Pancreas (tissue), 10 donors: ENCODE data around the gene STIP1. TPM values are rescaled to one million over a fixed set of nuclear protein-coding genes. Genes with fewer than 3 reads are reported as not detected.

Source experiments
- ATAC-seq, 4 donors: fragments of 200-7000 bp; cut with Tn5 transposase; one replicate each; pipeline versions ENCODE4 v1.8.0 to v1.9.1; 2020; ENCODE audit warnings: mild to moderate bottlenecking in 4 of 4, moderate library complexity in 4 of 4
- DNase-seq, 6 donors: peaks; one replicate each; pipeline ENCODE4 v3.0.0-alpha.2; 2020
- FAIRE-seq: peaks from 2 replicates; lab custom pipeline; 2012; peaks lifted over from hg19 to GRCh38; lab: Jason Lieb, UNC
- H3K27ac ChIP-seq, 4 donors: fragments of 200-600 bp; sonication (generic); 1 replicate in 3 of 4; 2 replicates in 1 of 4; pipeline versions ENCODE4 v1.5.0 to v1.8.0; 2020
- H3K27me3 ChIP-seq, 4 donors: fragments of 200-600 bp; one replicate each; pipeline ENCODE4 v1.8.0; 2021
- H3K36me3 ChIP-seq, 3 donors: fragments of 200-600 bp; sonication (generic) in 1 of 3; one replicate each; pipeline versions ENCODE4 v1.5.0 to v1.8.0; 2020 to 2021
- H3K4me1 ChIP-seq, 3 donors: fragments of 200-600 bp; one replicate each; pipeline ENCODE4 v1.8.0; 2021
- H3K4me3 ChIP-seq, 4 donors: fragments of 200-600 bp; sonication (generic) in 2 of 4; one replicate each; pipeline versions ENCODE4 v1.5.0 to v1.8.0; 2020 to 2021
- H3K9me3 ChIP-seq, 4 donors: fragments of 200-600 bp; one replicate each; pipeline ENCODE4 v1.8.0; 2021
- WGBS, 2 donors: extraction: QIAGEN DNeasy Blood & Tissue Kit; methylation state at CpG; one replicate each; pipeline ENCODE4 v1.1.7; 2013; 5-methylcytosine and 5-hydroxymethylcytosine counted together
- intact Hi-C, 3 donors: fragments of 100-400 bp; cut with DNase I; formaldehyde crosslinking; loops; one replicate each; pipeline versions ENCODE4 v1.11.1 to v1.14.2; 2022
- polyA plus RNA-seq, 2 donors: library from polyadenylated mRNA; stranded (reverse); fragments of 200-250 nt; gene quantifications; one replicate each; pipeline ENCODE4 v1.2.3, GENCODE V29; 2013
- total RNA-seq, 6 donors: library from RNA; stranded (reverse); fragmentation: NEBNext Ultra II Directional in 4 of 6; extraction: Animal tissue kit (Norgen Biotek cat#: 25700) in 4 of 6; gene quantifications; one replicate each; pipeline versions ENCODE4 v1.2.1 to v1.2.4, GENCODE V29; 2021 to 2023
- TF ChIP-seq, protein P1 (sequence below), 4 donors: fragments of 200-600 bp; sonication (generic) in 3 of 4; IDR thresholded peaks; one replicate each; pipeline versions ENCODE4 v1.5.0 to v1.8.0; 2021; ENCODE audit warnings: antibody characterized with exemption in 4 of 4
- donor health status: healthy with polysubstance abuse.
- donor health status: DM: no; HTN: no; CAD: no; lungs with moderate emphysema.
- donor health status: DM: no; HTN: no; CAD: no.
- donor health status: control.
- donor health status: control.
- donor health status: Bipolar disorder and iron deficiency.
- donor health status: DM: yes; HTN: yes; CAD: no.
- donor health status: DM: no; HTN: no; CAD: no.
- donor health status: DM: no; HTN: no; CAD: no.
- donor health status: DM: yes; HTN: yes; CAD: no.

The STIP1 gene
- total and polyA plus RNA-seq, 8 donors, result 23.7 to 73.0 (median 37.8) TPM

DNA sequence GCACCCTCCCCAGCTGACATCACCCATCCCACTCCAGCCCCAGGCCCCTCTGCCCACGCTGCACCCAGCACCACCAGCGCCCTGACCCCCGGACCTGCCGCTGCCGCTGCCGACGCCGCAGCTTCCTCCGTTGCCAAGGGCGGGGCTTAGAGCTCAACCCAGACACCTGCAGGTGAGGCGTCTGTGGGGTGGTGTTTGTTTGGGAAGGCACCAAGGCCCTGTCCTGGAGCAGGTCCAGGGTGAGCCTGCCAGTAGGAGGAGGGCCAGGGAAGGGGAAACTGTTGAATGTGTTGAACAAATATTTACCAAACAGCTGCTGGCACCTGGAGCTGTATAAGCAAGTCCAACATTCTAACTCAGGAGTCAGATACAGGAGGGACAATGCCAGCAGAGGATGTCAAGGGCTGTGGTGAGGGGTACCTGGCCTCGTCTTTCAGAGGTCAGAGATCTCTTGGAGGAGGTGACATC, 51.5 kb downstream of the STIP1 start:
- intact Hi-C loops, result no loop called here
- 21 to 22% methylated on average over 12 of the region's 12 CpGs for WGBS, 2 donors
- TF ChIP-seq, protein P1, sequence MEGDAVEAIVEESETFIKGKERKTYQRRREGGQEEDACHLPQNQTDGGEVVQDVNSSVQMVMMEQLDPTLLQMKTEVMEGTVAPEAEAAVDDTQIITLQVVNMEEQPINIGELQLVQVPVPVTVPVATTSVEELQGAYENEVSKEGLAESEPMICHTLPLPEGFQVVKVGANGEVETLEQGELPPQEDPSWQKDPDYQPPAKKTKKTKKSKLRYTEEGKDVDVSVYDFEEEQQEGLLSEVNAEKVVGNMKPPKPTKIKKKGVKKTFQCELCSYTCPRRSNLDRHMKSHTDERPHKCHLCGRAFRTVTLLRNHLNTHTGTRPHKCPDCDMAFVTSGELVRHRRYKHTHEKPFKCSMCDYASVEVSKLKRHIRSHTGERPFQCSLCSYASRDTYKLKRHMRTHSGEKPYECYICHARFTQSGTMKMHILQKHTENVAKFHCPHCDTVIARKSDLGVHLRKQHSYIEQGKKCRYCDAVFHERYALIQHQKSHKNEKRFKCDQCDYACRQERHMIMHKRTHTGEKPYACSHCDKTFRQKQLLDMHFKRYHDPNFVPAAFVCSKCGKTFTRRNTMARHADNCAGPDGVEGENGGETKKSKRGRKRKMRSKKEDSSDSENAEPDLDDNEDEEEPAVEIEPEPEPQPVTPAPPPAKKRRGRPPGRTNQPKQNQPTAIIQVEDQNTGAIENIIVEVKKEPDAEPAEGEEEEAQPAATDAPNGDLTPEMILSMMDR (IDR thresholded peaks at IDR 0.05), result no peak
- FAIRE-seq, result no peak
- Histone ChIP-seq H3K4me3 (peak overlapping the region in 2 of 4 donors; percentile 28 to 31), H3K9me3 (no peaks in the 10 kb centered on the region), H3K4me1 (peaks cover 29 to 45% (median 40%) of the 10 kb centered on the region in 3 donors), H3K27ac (peak overlapping the region; percentile 73 to 100 (median 97)), H3K27me3 (no peaks in the 10 kb centered on the region), H3K36me3 (no peaks in the 10 kb centered on the region)
- peak; percentile 88 to 99 (median 98) for DNase-seq
- ATAC-seq, result peak; percentile 23 to 47 (median 36)

DNA sequence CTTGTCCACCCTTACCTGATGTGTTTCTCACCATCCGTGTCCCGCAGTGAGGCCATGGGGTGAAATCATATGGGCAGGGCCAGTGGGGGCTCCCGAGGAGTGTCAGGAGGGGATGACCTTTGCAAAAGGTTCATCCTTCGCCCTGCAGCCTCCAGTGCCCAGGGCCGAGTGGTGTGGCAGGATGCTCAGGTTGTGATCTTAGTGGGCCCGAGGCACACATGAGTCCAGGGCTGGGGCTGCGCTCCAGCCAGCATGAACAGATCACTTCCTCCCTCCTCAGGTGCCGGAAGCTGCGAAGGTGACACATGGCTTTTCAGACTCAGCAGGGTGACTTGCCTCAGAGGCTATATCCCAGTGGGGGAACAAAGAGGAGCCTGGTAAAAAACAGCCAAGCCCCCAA, 52.1 kb downstream of the STIP1 start:
- peaks cover 29 to 51% (median 46%) of the 10 kb centered on the region in 3 donors for H3K4me1 ChIP-seq
- H3K27ac ChIP-seq, result peak overlapping the region; percentile 46 to 100 (median 97)
- ATAC-seq (no peak), DNase-seq (peak in 3 of 6 donors; percentile 36 to 79 (median 43)), FAIRE-seq (no peak)
- TF ChIP-seq, protein P1 (IDR thresholded peaks at IDR 0.05), result no peak
- intact Hi-C loops, result no loop called here
- H3K27me3 ChIP-seq, result no peaks in the 10 kb centered on the region
- H3K9me3 ChIP-seq, result no peaks in the 10 kb centered on the region
- H3K4me3 ChIP-seq, result no peak overlapping the region
- 46 to 51% methylated on average over 9 of the region's 9 CpGs for WGBS, 2 donors
- no peaks in the 10 kb centered on the region for H3K36me3 ChIP-seq

DNA sequence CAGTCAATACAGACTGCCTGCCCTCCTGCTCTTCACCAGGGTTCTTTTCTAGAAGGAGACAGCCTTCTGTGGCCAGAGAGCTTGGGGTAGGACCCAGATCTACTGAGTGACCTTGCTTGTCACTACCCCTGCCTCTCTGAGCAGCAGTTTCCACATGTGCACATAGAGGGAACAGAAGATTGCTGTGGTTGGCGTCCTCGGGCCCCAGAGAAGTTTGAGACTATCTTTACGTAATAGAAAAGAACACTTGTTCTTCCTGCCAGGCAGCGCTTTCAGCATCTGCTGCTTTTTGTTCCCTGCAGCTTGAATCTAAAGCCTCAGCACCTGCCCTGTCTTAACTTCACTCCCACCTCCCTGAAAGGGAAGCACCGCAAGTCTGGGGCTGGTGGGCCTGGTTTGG, 53.0 kb downstream of the STIP1 start:
- Histone ChIP-seq H3K27me3 (no peaks in the 10 kb centered on the region), H3K27ac (peak overlapping the region in 3 of 4 donors; percentile 97 to 100 (median 97)), H3K4me1 (peaks cover 29 to 55% (median 51%) of the 10 kb centered on the region in 3 donors), H3K9me3 (no peaks in the 10 kb centered on the region), H3K4me3 (no peak overlapping the region), H3K36me3 (no peaks in the 10 kb centered on the region)
- peak in 2 of 6 donors; percentile 24 to 38 for DNase-seq
- FAIRE-seq, result no peak
- ATAC-seq, result no peak
- 55 to 59% methylated on average over 5 of the region's 5 CpGs for WGBS, 2 donors
- TF ChIP-seq, protein P1 (IDR thresholded peaks at IDR 0.05), result no peak
- intact Hi-C loops, result no loop called here

DNA sequence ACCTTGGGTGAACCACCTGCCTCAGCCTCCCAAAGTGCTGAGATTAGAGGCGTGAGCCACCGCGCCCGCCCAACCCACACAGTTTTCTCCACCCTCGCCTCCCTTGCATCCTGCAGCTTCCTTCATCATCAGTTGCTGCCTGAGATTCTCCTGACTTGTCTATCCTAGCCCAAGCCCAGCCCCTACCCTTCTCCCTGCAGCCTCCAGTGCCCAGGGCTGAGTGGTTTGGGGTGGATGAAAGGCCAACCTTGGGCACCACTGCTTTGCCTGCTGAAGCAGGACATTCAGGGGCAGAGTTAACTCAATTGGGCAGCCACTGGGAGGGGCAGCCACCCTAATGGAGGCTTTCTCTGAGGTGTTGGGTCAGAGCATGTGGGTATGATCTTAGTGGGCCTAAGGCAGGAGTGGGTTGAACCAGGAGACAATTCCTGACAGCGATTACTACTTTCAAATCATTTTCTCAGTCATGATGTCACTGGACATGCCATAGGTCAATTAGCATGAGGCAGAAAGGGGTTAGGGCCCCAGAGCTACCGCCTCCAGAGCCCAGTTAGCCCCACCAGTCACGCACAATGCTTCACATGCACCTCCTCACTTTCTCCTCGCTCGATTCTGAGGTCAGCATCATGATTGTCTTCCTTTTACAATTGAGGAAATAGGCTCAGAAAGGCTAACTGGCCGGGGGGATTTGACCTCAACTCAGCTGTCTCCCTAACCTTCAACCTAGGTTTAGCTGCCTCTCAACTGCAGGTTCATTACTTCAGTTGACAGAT, 53.9 kb downstream of the STIP1 start:
- 71% methylated on average over 11 of the region's 11 CpGs for WGBS, 2 donors
- Histone ChIP-seq H3K4me3 (peak overlapping the region in 2 of 4 donors; percentile 78), H3K4me1 (peaks cover 29 to 57% (median 51%) of the 10 kb centered on the region in 3 donors), H3K27ac (peak overlapping the region; percentile 97 to 100 (median 98)), H3K9me3 (no peaks in the 10 kb centered on the region), H3K36me3 (no peaks in the 10 kb centered on the region), H3K27me3 (no peaks in the 10 kb centered on the region)
- FAIRE-seq (no peak), ATAC-seq (no peak), DNase-seq (peak in 1 of 6 donors; percentile 49)
- TF ChIP-seq, protein P1 (IDR thresholded peaks at IDR 0.05), result no peak
- intact Hi-C loops, result no loop called here
